Small intestine (tissue), 7 donors: ENCODE data around the gene EVA1C. TPM values are rescaled to one million over a fixed set of nuclear protein-coding genes. Genes with fewer than 3 reads are reported as not detected.
"Not testable (repeated sequence)": the region's sequence is repeated elsewhere in the genome, so short reads cannot be mapped to it uniquely, and the experiment has no call there.

Experiments used
- DNase-seq, 2 donors: peaks; one replicate each; pipeline versions ENCODE4 v3.0.0 to v3.0.0-alpha.2; 2013
- FAIRE-seq: peaks from 2 replicates; lab custom pipeline; 2012; peaks lifted over from hg19 to GRCh38; lab: Jason Lieb, UNC
- H3K27ac ChIP-seq, 3 donors: one replicate each; pipeline ENCODE4 v1.5.1; 2013; ENCODE audit warnings: low read length in 2 of 3, mild to moderate bottlenecking in 2 of 3, control low read depth in 1 of 3, inconsistent platforms in 1 of 3, low read depth in 1 of 3, moderate library complexity in 1 of 3
- H3K27me3 ChIP-seq, 3 donors: one replicate each; pipeline ENCODE4 v1.6.1; 2013; ENCODE audit warnings: low read length in 3 of 3, inconsistent platforms in 1 of 3; ENCODE audit not compliant: control insufficient read depth in 3 of 3, insufficient read depth in 3 of 3
- H3K36me3 ChIP-seq, 3 donors: one replicate each; pipeline ENCODE4 v1.6.1; 2013; ENCODE audit warnings: low read length in 3 of 3, inconsistent platforms in 1 of 3, low read depth in 1 of 3, mild to moderate bottlenecking in 1 of 3, moderate library complexity in 1 of 3; ENCODE audit not compliant: control insufficient read depth in 3 of 3, insufficient read depth in 2 of 3
- H3K4me1 ChIP-seq, 3 donors: one replicate each; pipeline ENCODE4 v1.6.1; 2013; ENCODE audit warnings: low read length in 2 of 3, inconsistent platforms in 1 of 3, low read depth in 1 of 3, mild to moderate bottlenecking in 1 of 3, moderate library complexity in 1 of 3; ENCODE audit not compliant: control insufficient read depth in 3 of 3, insufficient read depth in 2 of 3
- H3K4me3 ChIP-seq, 3 donors: one replicate each; pipeline ENCODE4 v1.5.1; 2013; ENCODE audit warnings: low read length in 3 of 3, control low read depth in 1 of 3, inconsistent platforms in 1 of 3, low read depth in 1 of 3, mild to moderate bottlenecking in 1 of 3, moderate library complexity in 1 of 3
- H3K9me3 ChIP-seq, 2 donors: one replicate each; pipeline ENCODE4 v1.6.1; 2013; ENCODE audit warnings: low read depth in 1 of 2, low read length in 1 of 2; ENCODE audit not compliant: control insufficient read depth in 2 of 2, insufficient read depth in 1 of 2
- WGBS, 3 donors: extraction: QIAGEN DNeasy Blood & Tissue Kit; methylation state at CpG; one replicate each; pipeline ENCODE4 v1.1.7; 2013; 5-methylcytosine and 5-hydroxymethylcytosine counted together
- polyA plus RNA-seq, 4 donors: library from polyadenylated mRNA; stranded (reverse) in 3 of 4; unstranded in 1 of 4; fragments of 200-250 nt in 3 of 4; fragments of 120-200 nt in 1 of 4; gene quantifications; one replicate each; pipeline versions ENCODE4 v1.2.1 to v1.2.3, GENCODE V29; 2013
- donor health status: healthy with polysubstance abuse.
- donor health status: control.
- donor health status: control.
- donor health status: Bipolar disorder and iron deficiency.
- donor health status: healthy.

The EVA1C gene
- polyA plus RNA-seq, 4 donors: 0.58 to 33.5 (median 16.1) TPM

GRCh38 chr21:32386195-32386870 is 26.2 kb upstream of the EVA1C start:
- FAIRE-seq: no peak

GRCh38 chr21:32387151-32387550 is 25.4 kb upstream of the EVA1C start:
- H3K4me1 ChIP-seq: peaks cover 0 to 4% (median 0%) of the 10 kb centered on the region in 3 donors
- H3K36me3 ChIP-seq: peaks cover 0 to 31% (median 7%) of the 10 kb centered on the region in 3 donors
- DNase-seq (no peak), FAIRE-seq (no peak)
- H3K9me3 ChIP-seq: no peaks in the 10 kb centered on the region
- no peak overlapping the region for H3K27ac ChIP-seq
- 93 to 97% (median 95%) methylated on average over 8 of the region's 8 CpGs for WGBS, 3 donors
- H3K4me3 ChIP-seq: no peak overlapping the region
- H3K27me3 ChIP-seq: no peaks in the 10 kb centered on the region

More at GRCh38 chr21:32386195-32386870, 26.2 kb upstream of the EVA1C start:
- 67 to 69% (median 68%) methylated on average over 6 of the region's 6 CpGs for WGBS, 3 donors
- Histone ChIP-seq H3K4me1 (no peaks in the 10 kb centered on the region), H3K36me3 (peaks cover 0 to 35% (median 7%) of the 10 kb centered on the region in 3 donors), H3K4me3 (no peak overlapping the region), H3K9me3 (no peaks in the 10 kb centered on the region), H3K27me3 (no peaks in the 10 kb centered on the region), H3K27ac (no peak overlapping the region)
- DNase-seq: no peak

GRCh38 chr21:32388306-32388705 is 24.2 kb upstream of the EVA1C start:
- no peak for DNase-seq
- H3K4me3 ChIP-seq: no peak overlapping the region
- no peak overlapping the region for H3K27ac ChIP-seq
- H3K9me3 ChIP-seq: no peaks in the 10 kb centered on the region
- H3K4me1 ChIP-seq: peaks cover 0 to 5% (median 0%) of the 10 kb centered on the region in 3 donors
- peaks cover 0 to 22% (median 2%) of the 10 kb centered on the region in 3 donors for H3K36me3 ChIP-seq
- no peak for FAIRE-seq
- WGBS, 3 donors: 76 to 80% (median 79%) methylated on average over 9 of the region's 9 CpGs
- no peaks in the 10 kb centered on the region for H3K27me3 ChIP-seq

GRCh38 chr21:32389337-32390015 is 23.0 kb upstream of the EVA1C start:
- peaks cover 0 to 8% (median 2%) of the 10 kb centered on the region in 3 donors for H3K4me1 ChIP-seq

GRCh38 chr21:32390537-32391224 is 21.8 kb upstream of the EVA1C start:
- H3K9me3 ChIP-seq, FAIRE-seq: not testable (repeated sequence)

More at GRCh38 chr21:32389337-32390015, 23.0 kb upstream of the EVA1C start:
- no peak for DNase-seq
- Histone ChIP-seq H3K4me3 (no peak overlapping the region), H3K27me3 (no peaks in the 10 kb centered on the region), H3K36me3 (peaks cover 0 to 13% (median 2%) of the 10 kb centered on the region in 3 donors), H3K27ac (no peak overlapping the region), H3K9me3 (no peaks in the 10 kb centered on the region)
- 69 to 73% (median 71%) methylated on average over 5 of the region's 5 CpGs for WGBS, 3 donors
- FAIRE-seq: no peak

GRCh38 chr21:32391755-32392154 is 20.8 kb upstream of the EVA1C start:
- Histone ChIP-seq H3K9me3 (no peaks in the 10 kb centered on the region), H3K4me3 (peak overlapping the region in 1 of 3 donors; percentile 88), H3K36me3 (peaks cover 0 to 11% (median 2%) of the 10 kb centered on the region in 3 donors), H3K4me1 (peaks cover 0 to 8% (median 2%) of the 10 kb centered on the region in 3 donors), H3K27ac (no peak overlapping the region), H3K27me3 (no peaks in the 10 kb centered on the region)
- DNase-seq: no peak
- FAIRE-seq: no peak
- 47 to 63% (median 48%) methylated on average over 4 of the region's 4 CpGs for WGBS, 3 donors

More at GRCh38 chr21:32390537-32391224, 21.8 kb upstream of the EVA1C start:
- 90 to 93% (median 90%) methylated on average over 7 to 9 of the region's 11 CpGs for WGBS, 3 donors
- peaks cover 0 to 12% (median 2%) of the 10 kb centered on the region in 3 donors for H3K36me3 ChIP-seq
- not testable (repeated sequence) for H3K4me3 ChIP-seq, H3K4me1 ChIP-seq, DNase-seq, H3K27me3 ChIP-seq, H3K27ac ChIP-seq

- H3K27ac ChIP-seq: no peak overlapping the region
These were observed 20.1 kb upstream of the EVA1C start for GRCh38 chr21:32392299-32392879.

More at GRCh38 chr21:32392299-32392879, 20.1 kb upstream of the EVA1C start:
- H3K27me3 ChIP-seq: no peaks in the 10 kb centered on the region
- DNase-seq: no peak
- peaks cover 0 to 9% (median 2%) of the 10 kb centered on the region in 3 donors for H3K36me3 ChIP-seq
- peak overlapping the region; percentile 64 to 88 (median 79) for H3K4me3 ChIP-seq
- peaks cover 0 to 5% of the 10 kb centered on the region in 2 donors for H3K9me3 ChIP-seq
- FAIRE-seq: no peak
- H3K4me1 ChIP-seq: peaks cover 0 to 8% (median 2%) of the 10 kb centered on the region in 3 donors
- WGBS, 3 donors: 0 to 1% (median 0%) methylated on average over 25 to 32 of the region's 32 CpGs
